Islet precursor cell (in vitro differentiated cells): ENCODE data around the gene KRTAP2-3.
A peak's percentile ranks its signal among the peaks of the same experiment; 100 is the strongest.
"Not testable (repeated sequence)": the region's sequence is repeated elsewhere in the genome, so short reads cannot be mapped to it uniquely, and the experiment has no call there.

ENCODE experiments used
- DNase-seq: peaks from one replicate; pipeline ENCODE4 v3.0.0-alpha.2; 2018

Gene KRTAP2-3

GRCh38 chr17:41065829-41066624 is 6.1 kb upstream of the KRTAP2-3 start, which contains the start of gene KRTAP2-4:
TSS of gene KRTAP2-4 (minus strand) at chr17:41065879. CDS start at chr17:41065845, 34 bp downstream.
- peak; percentile 84 for DNase-seq

GRCh38 chr17:41065016-41065689 is 5.2 kb upstream of the KRTAP2-3 start:
- not testable (repeated sequence) for DNase-seq

- DNase-seq: no peak
These were observed 4.4 kb upstream of the KRTAP2-3 start for GRCh38 chr17:41064301-41064700.

- no peak for DNase-seq
These were observed 3.5 kb upstream of the KRTAP2-3 start for GRCh38 chr17:41063449-41063848.

GRCh38 chr17:41061964-41062363 is 2.0 kb upstream of the KRTAP2-3 start:
- no peak for DNase-seq

GRCh38 chr17:41059276-41060051 is 450 bp downstream of the KRTAP2-3 start:
- peak; percentile 63 for DNase-seq

GRCh38 chr17:41058741-41059140 is 1.2 kb downstream of the KRTAP2-3 start:
- no peak for DNase-seq

GRCh38 chr17:41057547-41057946 is 2.4 kb downstream of the KRTAP2-3 start:
- DNase-seq: no peak

- DNase-seq: not testable (repeated sequence)
These were observed 4.8 kb downstream of the KRTAP2-3 start, which contains the start of gene KRTAP2-2 for GRCh38 chr17:41055130-41055529. TSS of gene KRTAP2-2 (minus strand) at chr17:41055230. CDS start at chr17:41055211, 19 bp downstream.

GRCh38 chr17:41054556-41054955 is 5.4 kb downstream of the KRTAP2-3 start:
- not testable (repeated sequence) for DNase-seq

GRCh38 chr17:41054025-41054424 is 5.9 kb downstream of the KRTAP2-3 start:
- DNase-seq: no peak

GRCh38 chr17:41052566-41052965 is 7.3 kb downstream of the KRTAP2-3 start:
- no peak for DNase-seq

GRCh38 chr17:41049110-41049509 is 10.8 kb downstream of the KRTAP2-3 start:
- DNase-seq: no peak

- DNase-seq: peak; percentile 92
These were observed 11.5 kb downstream of the KRTAP2-3 start for GRCh38 chr17:41048441-41048840.

- not testable (repeated sequence) for DNase-seq
These were observed 13.0 kb downstream of the KRTAP2-3 start, which contains the start of gene KRTAP2-1 for GRCh38 chr17:41046735-41047465. TSS of gene KRTAP2-1 (minus strand) at chr17:41047316. CDS start at chr17:41047267, 49 bp downstream.

GRCh38 chr17:41042953-41043352 is 17.0 kb downstream of the KRTAP2-3 start:
- DNase-seq: no peak

GRCh38 chr17:41040783-41041571 is 18.9 kb downstream of the KRTAP2-3 start, which contains the start of gene KRTAP1-1:
TSS of gene KRTAP1-1 (minus strand) at chr17:41041450. CDS start at chr17:41041397, 53 bp downstream.
- DNase-seq: not testable (repeated sequence)

- no peak for DNase-seq
These were observed 22.0 kb downstream of the KRTAP2-3 start for GRCh38 chr17:41037853-41038350.

GRCh38 chr17:41034346-41034935 is 25.5 kb downstream of the KRTAP2-3 start, which contains the start of gene KRTAP1-3:
TSS of gene KRTAP1-3 (minus strand) at chr17:41034874. CDS start at chr17:41034821, 53 bp downstream.
- not testable (repeated sequence) for DNase-seq

- peak; percentile 51 for DNase-seq
These were observed 30.2 kb downstream of the KRTAP2-3 start, which contains the start of gene KRTAP1-4 for GRCh38 chr17:41029633-41030245. TSS of gene KRTAP1-4 (minus strand) at chr17:41030195. CDS start at chr17:41030078, 117 bp downstream.
